ENCODE data around the gene SLC25A15. TPM values are rescaled to one million over a fixed set of nuclear protein-coding genes. Genes with fewer than 3 reads are reported as not detected.
A peak's percentile ranks its signal among the peaks of the same experiment; 100 is the strongest.

Gene SLC25A15
- total RNA-seq = 5.9 TPM

- ATAC-seq = peak; percentile 91
These were observed at the start of gene SLC25A15 for GRCh38 chr13:40789275-40790153. TSS of gene SLC25A15 (plus strand) at chr13:40789611. CDS start at chr13:40793227, 3,616 bp downstream.

GRCh38 chr13:40749327-40749726, 40.1 kb upstream of the SLC25A15 start:
- ATAC-seq = no peak

- ATAC-seq = no peak
These were observed 34.2 kb upstream of the SLC25A15 start for GRCh38 chr13:40755082-40755700.

GRCh38 chr13:40756042-40756441, 33.4 kb upstream of the SLC25A15 start:
- no peak for ATAC-seq

GRCh38 chr13:40758811-40759210, 30.6 kb upstream of the SLC25A15 start:
- ATAC-seq = no peak

GRCh38 chr13:40762849-40763248, 26.6 kb upstream of the SLC25A15 start:
- no peak for ATAC-seq

- ATAC-seq = no peak
These were observed 24.6 kb upstream of the SLC25A15 start for GRCh38 chr13:40764587-40765403.

- ATAC-seq = no peak
These were observed 23.8 kb upstream of the SLC25A15 start for GRCh38 chr13:40765602-40766001.

GRCh38 chr13:40769970-40770369, 19.4 kb upstream of the SLC25A15 start:
- no peak for ATAC-seq

- no peak for ATAC-seq
These were observed 18.8 kb upstream of the SLC25A15 start for GRCh38 chr13:40770609-40770933.

- ATAC-seq = peak; percentile 100
These were observed 18.3 kb upstream of the SLC25A15 start, which contains the start of gene MRPS31 for GRCh38 chr13:40770934-40771618. TSS of gene MRPS31 (minus strand) at chr13:40771190. CDS start at chr13:40771136, 54 bp downstream.

- ATAC-seq = no peak
These were observed 16.5 kb upstream of the SLC25A15 start for GRCh38 chr13:40772765-40773473.

- ATAC-seq = no peak
These were observed 14.7 kb upstream of the SLC25A15 start for GRCh38 chr13:40774672-40775071.

- ATAC-seq = no peak
These were observed 13.2 kb upstream of the SLC25A15 start for GRCh38 chr13:40776232-40776631.

GRCh38 chr13:40776681-40777165, 12.7 kb upstream of the SLC25A15 start:
- ATAC-seq = peak; percentile 65

- ATAC-seq = peak; percentile 64
These were observed 12.1 kb upstream of the SLC25A15 start for GRCh38 chr13:40777166-40777808.

GRCh38 chr13:40777809-40778175, 11.6 kb upstream of the SLC25A15 start:
- no peak for ATAC-seq

- no peak for ATAC-seq
These were observed 10.4 kb upstream of the SLC25A15 start for GRCh38 chr13:40779049-40779448.

GRCh38 chr13:40779796-40780285, 9.6 kb upstream of the SLC25A15 start:
- ATAC-seq = peak; percentile 19

- ATAC-seq = no peak
These were observed 8.5 kb upstream of the SLC25A15 start for GRCh38 chr13:40780822-40781401.

GRCh38 chr13:40781717-40782116, 7.7 kb upstream of the SLC25A15 start:
- no peak for ATAC-seq
